ENCODE measurements around the gene ZC3H14.
A peak's percentile ranks its signal among the peaks of the same experiment; 100 is the strongest.

ZC3H14 gene

GRCh38 chr14:88632512-88632911 lies 69.7 kb downstream of the ZC3H14 start:
- DNase-seq (ENCODE audit: low spot score): no peak
- TF ChIP-seq CTCF (IDR thresholded peaks at IDR 0.05; ENCODE audit: extremely low read depth, missing control alignments): no peak

- no peak for DNase-seq (ENCODE audit: low spot score)
- TF ChIP-seq CTCF (IDR thresholded peaks at IDR 0.05; ENCODE audit: extremely low read depth, missing control alignments): no peak
These were observed 76.4 kb downstream of the ZC3H14 start for GRCh38 chr14:88639221-88639620.

- no peak for DNase-seq (ENCODE audit: low spot score)
- no peak for TF ChIP-seq CTCF (IDR thresholded peaks at IDR 0.05; ENCODE audit: extremely low read depth, missing control alignments)
These were observed 97.2 kb downstream of the ZC3H14 start for GRCh38 chr14:88660056-88660455.

GRCh38 chr14:88667555-88668273 lies 104.9 kb downstream of the ZC3H14 start:
- TF ChIP-seq CTCF (IDR thresholded peaks at IDR 0.05; ENCODE audit: extremely low read depth, missing control alignments): peak; percentile 81

GRCh38 chr14:88668448-88669116 lies 105.7 kb downstream of the ZC3H14 start:
- peak; percentile 41 for DNase-seq (ENCODE audit: low spot score)
- TF ChIP-seq CTCF (IDR thresholded peaks at IDR 0.05; ENCODE audit: extremely low read depth, missing control alignments): no peak

More at GRCh38 chr14:88667555-88668273, 104.9 kb downstream of the ZC3H14 start:
- DNase-seq (ENCODE audit: low spot score): peak; percentile 73

GRCh38 chr14:88669346-88669745 lies 106.5 kb downstream of the ZC3H14 start:
- no peak for DNase-seq (ENCODE audit: low spot score)
- no peak for TF ChIP-seq CTCF (IDR thresholded peaks at IDR 0.05; ENCODE audit: extremely low read depth, missing control alignments)

Measured in GM20000 (cell line).